ENCODE data around the gene TBXA2R. TPM values are rescaled to one million over a fixed set of nuclear protein-coding genes. Genes with fewer than 3 reads are reported as not detected.

The TBXA2R gene
- total and polyA plus RNA-seq, 2 of the 4 experiments (the other 2 are of a cell fraction) = 0.36 to 2.3 TPM

DNA sequence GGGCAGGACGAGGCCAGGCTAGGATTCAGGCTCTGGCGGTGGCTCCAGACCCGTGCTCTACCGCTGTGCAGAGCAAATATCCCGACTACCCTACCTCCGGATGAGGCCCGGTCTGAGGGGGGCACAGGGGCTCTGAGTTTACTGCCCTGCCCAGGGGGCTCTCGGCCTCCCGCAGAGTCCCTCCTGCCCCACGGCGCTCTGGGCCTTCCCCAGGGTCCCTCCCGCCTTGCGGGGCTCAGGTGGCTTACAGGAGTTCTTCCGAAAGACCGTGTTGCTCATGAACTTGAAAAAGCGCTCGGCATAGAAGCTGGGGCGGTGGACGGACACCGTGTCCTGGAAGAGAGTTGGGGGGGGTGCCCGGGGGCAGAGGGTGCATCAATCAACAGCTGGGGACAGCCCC, 39.1 kb upstream of the TBXA2R start:
- Histone ChIP-seq H4K8ac (ENCODE audit: low read depth in 2 of 2, low read length in 2 of 2) (no peak overlapping the region), H3K18ac (ENCODE audit: low read depth, low read length) (no peak overlapping the region), H4K91ac (ENCODE audit: insufficient read depth, low read depth, low read length) (no peak overlapping the region), H3K4me1 (ENCODE audit: control insufficient read depth, insufficient read depth, low read length) (no peaks in the 10 kb centered on the region), H3K23ac (ENCODE audit: low read depth, low read length) (no peak overlapping the region), H2BK15ac (ENCODE audit: low read depth, low read length) (no peak overlapping the region), H3K14ac (replicated peaks; ENCODE audit: low read depth, low read length) (no peak overlapping the region), H3K27ac (ENCODE audit: insufficient read depth, low read length) (no peak overlapping the region), H3K9me1 (ENCODE audit: insufficient read depth, low read length) (no peaks in the 10 kb centered on the region), H3K36me3 (ENCODE audit: control insufficient read depth, insufficient read depth, low read length) (peaks cover 45% of the 10 kb centered on the region), H2AK5ac (ENCODE audit: low read depth, low read length) (no peak overlapping the region), H3K56ac (ENCODE audit: extremely low read depth, insufficient read depth, low read length) (no peak overlapping the region), H3K79me1 (ENCODE audit: low read depth in 1 of 2, low read length in 2 of 2) (no peaks in the 10 kb centered on the region; a peak in 1 of 4 replicates), H3K9me3 (ENCODE audit: control insufficient read depth, insufficient read depth, low read length) (no peaks in the 10 kb centered on the region), H4K20me1 (ENCODE audit: insufficient read depth, low read length) (0 out of 2 replicates have a peak, but pooled peaks cover 6% of the 10 kb centered on the region), H2BK20ac (ENCODE audit: low read depth, low read length) (no peak overlapping the region), H3K9ac (ENCODE audit: low read depth, low read length) (no peak overlapping the region), H3K4me2 (ENCODE audit: low read depth, low read length) (no peak overlapping the region), H3K27me3 (ENCODE audit: control insufficient read depth, insufficient read depth, low read length) (no peaks in the 10 kb centered on the region), H4K5ac (ENCODE audit: low read depth, low read length) (no peak overlapping the region), H2BK120ac (ENCODE audit: low read depth, low read length) (no peak overlapping the region), H2BK5ac (ENCODE audit: low read depth, low read length, poor library complexity, severe bottlenecking) (no peak overlapping the region), H2AK9ac (replicated peaks; ENCODE audit: low read depth, low read length, poor library complexity) (no peak overlapping the region), H3K4ac (ENCODE audit: low read depth, low read length) (no peak overlapping the region), H3K4me3 (ENCODE audit: insufficient read depth, low read depth, low read length) (no peak overlapping the region), H2AFZ (replicated peaks; ENCODE audit: low read length, poor library complexity) (no peak overlapping the region)
- in situ Hi-C loops (cut with MboI; ENCODE audit: low sequenced_read_pairs) (no loop called here), intact Hi-C loops (cut with micrococcal nuclease) (no loop called here), dilution Hi-C loops (cut with HindIII; ENCODE audit: low sequenced_read_pairs, unreplicated experiment) (no loop called here)
- no peak for TF ChIP-seq CEBPB (IDR thresholded peaks at IDR 0.05; ENCODE audit: low read depth, low read length)
- no peak for TF ChIP-seq RCOR1 (IDR thresholded peaks at IDR 0.05; ENCODE audit: insufficient replicate concordance, low read length)
- TF ChIP-seq, protein P1, sequence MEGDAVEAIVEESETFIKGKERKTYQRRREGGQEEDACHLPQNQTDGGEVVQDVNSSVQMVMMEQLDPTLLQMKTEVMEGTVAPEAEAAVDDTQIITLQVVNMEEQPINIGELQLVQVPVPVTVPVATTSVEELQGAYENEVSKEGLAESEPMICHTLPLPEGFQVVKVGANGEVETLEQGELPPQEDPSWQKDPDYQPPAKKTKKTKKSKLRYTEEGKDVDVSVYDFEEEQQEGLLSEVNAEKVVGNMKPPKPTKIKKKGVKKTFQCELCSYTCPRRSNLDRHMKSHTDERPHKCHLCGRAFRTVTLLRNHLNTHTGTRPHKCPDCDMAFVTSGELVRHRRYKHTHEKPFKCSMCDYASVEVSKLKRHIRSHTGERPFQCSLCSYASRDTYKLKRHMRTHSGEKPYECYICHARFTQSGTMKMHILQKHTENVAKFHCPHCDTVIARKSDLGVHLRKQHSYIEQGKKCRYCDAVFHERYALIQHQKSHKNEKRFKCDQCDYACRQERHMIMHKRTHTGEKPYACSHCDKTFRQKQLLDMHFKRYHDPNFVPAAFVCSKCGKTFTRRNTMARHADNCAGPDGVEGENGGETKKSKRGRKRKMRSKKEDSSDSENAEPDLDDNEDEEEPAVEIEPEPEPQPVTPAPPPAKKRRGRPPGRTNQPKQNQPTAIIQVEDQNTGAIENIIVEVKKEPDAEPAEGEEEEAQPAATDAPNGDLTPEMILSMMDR (conservative IDR thresholded peaks at IDR 0.05; ENCODE audit: low read depth, low read length) = no peak
- TF ChIP-seq, protein P2, sequence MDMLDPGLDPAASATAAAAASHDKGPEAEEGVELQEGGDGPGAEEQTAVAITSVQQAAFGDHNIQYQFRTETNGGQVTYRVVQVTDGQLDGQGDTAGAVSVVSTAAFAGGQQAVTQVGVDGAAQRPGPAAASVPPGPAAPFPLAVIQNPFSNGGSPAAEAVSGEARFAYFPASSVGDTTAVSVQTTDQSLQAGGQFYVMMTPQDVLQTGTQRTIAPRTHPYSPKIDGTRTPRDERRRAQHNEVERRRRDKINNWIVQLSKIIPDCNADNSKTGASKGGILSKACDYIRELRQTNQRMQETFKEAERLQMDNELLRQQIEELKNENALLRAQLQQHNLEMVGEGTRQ (IDR thresholded peaks at IDR 0.05; ENCODE audit: low read depth, low read length) = no peak
- no peak for TF ChIP-seq RAD21 (IDR thresholded peaks at IDR 0.05; ENCODE audit: low read length)
- TF ChIP-seq NFE2L2 (IDR thresholded peaks at IDR 0.05; ENCODE audit: low read depth, low read length) = no peak
- no peak for TF ChIP-seq SMC3 (IDR thresholded peaks at IDR 0.05; ENCODE audit: low read depth, low read length)
- WGBS, 2 experiments (ENCODE audit: extremely low coverage in 2 of 2, insufficient read length in 1 of 2) = 91% methylated on average over 18 of the region's 21 CpGs; no CpG with 5 or more reads in 1 of the 2 experiments
- ChIA-PET POLR2A (ENCODE audit: unreplicated experiment) (no interaction called here), CTCF (no interaction called here)
- BruUV-seq (replicated peaks) = no TSS peak
- ATAC-seq (ENCODE audit: low read depth) (no peak), DNase-seq (no peak)
